Stimulated activated CD4-positive, alpha-beta T cell treated with anti-CD3 and anti-CD28 coated beads, Interleukin-2, amount 100 ng/mL, for 48 hours (primary cell): ENCODE results near the gene A2ML1.
"Not testable (repeated sequence)": the region's sequence is repeated elsewhere in the genome, so short reads cannot be mapped to it uniquely, and the experiment has no call there.

Experiments
- DNase-seq, 2 donors: peaks; one replicate each; pipeline ENCODE4 v3.0.0-alpha.2; 2020

Gene A2ML1

DNA sequence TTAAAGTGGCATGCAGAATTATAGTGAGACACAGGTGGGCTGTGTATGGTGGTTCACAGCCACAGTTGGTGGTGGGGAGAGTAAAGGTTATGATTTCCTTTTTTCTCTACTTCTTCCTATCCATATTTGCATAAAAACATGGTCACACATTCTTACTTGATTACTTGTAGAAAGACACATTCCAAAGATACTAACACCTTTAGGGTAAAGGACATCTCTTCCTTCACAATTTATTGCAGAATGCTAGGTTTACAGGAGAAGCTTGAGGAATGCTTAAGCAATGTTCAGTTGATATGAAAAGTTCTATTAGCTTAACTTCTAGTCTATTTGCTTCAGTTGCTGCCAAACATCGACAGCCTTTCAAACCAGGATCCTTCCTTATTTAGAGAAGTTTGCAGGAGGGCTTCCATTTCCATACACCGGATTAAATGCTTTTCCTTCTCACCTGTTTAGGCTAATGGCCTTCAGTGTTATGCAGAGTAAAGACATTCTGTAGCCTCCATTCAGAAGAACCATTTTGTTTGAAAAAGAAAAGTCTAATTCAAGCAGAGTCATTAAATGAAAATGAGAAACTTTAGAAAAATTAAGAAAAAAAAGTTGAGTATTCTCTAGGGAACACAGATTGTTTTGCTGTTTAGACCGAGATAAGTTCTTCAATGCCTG is 89.3 kb downstream of the A2ML1 start:
- DNase-seq, result no peak

DNA sequence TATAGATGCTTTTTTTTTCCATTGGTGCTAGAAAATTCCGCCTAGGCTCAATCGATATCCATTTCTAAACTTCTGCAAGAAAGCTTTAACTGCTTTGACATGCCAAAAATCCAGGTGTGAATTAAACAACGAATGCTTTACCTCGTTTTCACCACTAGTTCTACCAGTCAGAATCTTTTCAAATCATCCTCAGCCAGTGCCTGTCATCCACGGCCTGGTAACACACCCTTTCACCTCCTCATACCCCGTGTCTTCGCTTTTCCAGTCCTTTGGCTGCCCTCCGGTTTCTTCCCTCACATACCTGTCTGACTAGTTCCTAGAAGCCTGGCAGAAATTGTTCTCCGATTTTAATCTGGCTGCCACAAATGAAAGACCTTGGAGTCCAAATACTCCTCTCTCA is 90.5 kb downstream of the A2ML1 start:
- DNase-seq, result no peak

DNA sequence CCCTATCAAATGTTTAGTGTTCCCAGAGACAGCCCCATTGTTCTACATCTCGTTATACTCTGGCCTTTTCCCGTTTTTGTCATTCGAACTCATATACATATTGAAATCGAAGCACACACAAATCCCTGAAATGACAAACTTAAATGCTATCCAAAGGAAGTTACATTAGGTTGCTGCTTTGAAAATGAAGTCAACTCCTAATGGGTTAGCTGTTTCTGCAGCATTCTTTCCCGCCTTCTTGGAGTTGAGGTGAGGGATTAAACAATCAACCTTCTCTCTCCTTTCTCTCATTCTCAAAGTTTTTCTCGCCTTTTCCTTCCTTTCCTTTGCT is 91.2 kb downstream of the A2ML1 start:
- DNase-seq, result no peak

DNA sequence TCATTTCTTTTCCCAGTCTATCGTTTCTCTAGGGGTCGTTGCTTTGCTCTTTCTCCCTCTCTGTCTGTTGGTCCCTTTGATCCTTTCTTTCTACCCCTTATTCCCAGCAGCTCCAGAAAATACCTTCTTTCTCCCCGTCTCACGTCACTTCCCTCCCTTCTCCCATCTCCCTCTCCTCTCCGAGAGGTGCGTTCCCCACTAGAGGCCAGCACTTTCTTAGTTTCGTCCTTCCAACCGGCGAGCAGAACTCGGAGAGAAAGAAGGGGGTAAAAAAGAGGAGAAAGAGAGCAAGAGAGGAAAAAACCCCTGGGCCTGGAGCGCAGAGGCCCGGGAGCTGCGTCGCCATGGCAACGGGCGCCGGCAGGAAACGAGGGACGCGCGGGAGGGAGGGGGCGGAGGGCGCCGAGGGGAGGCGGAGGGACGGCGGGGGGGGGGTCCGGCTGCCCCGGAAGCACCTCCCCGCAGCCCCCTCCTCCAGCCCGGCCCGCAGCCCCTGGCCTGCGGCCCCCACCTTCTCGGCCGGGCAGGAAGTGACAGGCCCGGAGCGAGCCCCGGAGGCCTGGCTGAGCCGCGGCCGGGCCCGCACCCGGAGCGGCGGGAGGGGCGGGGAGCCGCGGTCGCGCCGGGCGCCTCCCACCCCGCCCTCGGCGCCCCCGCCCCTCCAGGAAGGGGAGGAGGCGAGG is 91.8 kb downstream of the A2ML1 start, which contains the start of gene PHC1:
Gene PHC1 (plus strand): TSS at position 477 of the 683 bp plus-strand sequence. CDS start 3,169 bp downstream, outside the sequence.
- DNase-seq, result peak; percentile 57 to 63

DNA sequence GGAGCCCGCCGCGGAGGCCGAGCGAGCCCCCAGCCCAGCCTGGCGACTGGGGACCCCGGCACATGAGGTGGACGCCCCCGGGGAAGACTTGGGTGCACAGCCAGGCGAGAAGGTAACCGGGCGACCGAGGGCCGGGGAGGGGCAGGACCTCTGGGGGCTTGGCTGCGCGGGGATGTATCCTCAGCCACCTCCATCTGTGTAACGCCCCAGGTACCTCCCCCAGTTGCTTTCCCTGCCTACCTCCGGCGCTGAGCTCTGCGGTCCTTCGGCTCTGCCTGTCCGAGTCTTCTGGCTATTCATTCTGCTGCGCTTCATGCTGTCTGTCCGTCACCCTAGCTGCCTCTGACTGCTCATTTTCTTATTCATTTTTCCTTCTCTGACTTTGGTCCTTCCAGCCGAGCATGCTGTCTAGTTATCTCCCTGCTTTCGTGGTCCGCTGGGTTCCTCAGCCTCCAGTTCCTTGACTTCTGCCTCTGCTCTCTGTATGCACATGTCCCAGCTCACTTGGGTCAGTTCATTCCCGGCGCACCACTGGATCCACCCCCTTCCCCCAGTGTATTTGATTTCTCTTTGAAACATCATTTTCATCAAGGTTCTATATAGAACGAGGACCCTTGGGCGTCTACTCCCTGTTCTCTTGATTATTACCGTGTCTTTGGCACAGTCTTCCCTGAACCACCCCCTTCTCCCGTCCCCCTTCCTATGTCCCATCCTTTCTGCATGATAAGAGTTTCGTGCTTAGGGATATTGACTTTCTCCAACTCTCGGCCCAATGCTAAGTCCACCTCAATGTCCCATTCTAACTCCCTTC is 92.5 kb downstream of the A2ML1 start:
- DNase-seq, result peak; percentile 39 to 42

DNA sequence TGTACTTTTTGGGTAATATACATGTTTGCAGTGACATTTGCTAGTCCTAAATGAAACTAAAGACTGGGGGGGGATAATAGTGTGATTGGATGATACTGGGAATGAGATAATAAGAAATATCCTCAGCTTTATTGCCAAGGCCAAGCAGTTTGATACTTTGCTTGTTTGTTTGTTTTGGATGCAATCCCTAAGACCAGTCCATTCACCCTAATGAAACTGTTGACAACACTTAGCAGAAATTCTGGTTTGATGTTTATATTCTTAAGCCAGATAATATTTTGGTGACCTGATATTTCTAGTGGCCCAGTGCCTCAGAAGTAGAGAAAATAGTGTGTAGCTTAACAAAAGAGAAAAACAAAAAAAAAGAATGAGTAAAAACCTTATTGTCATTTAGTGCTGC is 93.7 kb downstream of the A2ML1 start:
- DNase-seq, result no peak

DNA sequence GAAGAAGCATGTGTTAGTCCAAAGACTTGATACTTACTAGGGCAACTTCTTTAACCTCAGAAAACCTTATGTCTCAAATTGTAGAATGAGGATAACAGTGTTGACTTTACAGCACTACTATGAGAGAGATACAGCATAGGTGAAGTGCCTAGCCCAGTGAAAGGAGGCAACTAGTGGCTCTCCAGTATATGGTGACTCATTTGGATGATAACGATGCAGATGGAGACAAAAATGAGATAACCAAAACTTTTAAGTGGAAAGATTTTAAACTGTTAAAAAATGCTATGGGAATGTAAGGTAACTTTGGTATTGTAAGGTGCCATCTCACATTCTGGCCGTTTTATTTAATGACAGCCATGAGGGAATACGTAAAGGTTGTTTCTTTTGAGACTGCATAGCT is 94.6 kb downstream of the A2ML1 start:
- DNase-seq, result no peak

DNA sequence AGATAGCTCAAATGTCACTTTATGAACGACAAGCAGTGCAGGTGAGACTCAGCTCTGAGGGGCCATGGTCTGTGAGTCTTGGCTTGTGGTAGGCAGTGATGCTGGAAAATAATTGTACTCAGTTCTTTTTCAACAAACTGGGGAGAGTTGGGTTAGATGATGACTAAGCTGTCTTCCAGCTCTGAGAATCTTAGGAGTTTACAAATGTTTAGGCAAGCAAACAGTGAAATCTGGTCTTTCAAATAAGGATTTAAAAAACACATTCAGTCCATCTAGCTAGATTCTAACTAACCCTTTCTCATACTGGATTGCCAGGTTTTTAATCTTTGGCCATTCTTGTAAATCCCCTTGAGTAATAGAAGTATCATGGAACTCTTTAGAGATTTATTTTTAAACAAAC is 95.3 kb downstream of the A2ML1 start:
- DNase-seq, result no peak

DNA sequence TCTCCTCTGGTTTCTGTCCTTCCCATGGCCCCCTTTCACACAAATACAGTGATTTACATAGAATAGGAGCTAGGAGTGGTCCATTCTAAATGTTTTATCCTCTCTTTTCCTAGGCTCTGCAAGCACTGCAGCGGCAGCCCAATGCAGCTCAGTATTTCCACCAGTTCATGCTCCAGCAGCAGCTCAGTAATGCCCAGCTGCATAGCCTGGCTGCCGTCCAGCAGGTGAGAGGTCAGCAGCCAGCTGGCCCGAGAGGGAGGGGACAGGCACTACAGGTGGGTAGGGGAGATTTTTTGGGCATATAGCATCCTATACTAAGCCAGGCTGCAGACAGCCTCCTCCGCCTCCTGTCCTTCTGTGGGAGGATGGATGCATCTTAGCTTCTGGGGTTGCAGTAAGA is 97.2 kb downstream of the A2ML1 start:
- not testable (repeated sequence) for DNase-seq

DNA sequence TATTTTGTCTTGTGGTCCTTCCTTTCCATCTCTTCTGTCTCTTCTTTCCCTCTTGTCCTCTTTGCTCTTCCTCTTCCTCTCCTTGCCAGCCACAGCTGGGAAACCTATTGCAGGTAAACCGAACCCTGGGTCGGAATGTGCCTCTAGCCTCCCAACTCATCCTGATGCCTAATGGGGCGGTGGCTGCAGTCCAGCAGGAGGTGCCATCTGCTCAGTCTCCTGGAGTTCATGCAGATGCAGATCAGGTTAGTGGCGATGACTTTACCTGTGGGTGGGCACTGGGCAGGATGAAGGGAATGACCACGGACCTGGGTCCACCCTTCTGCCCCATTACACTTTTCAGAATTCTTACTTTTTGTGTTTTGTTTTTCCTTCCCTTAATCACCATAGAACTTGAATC is 100.1 kb downstream of the A2ML1 start:
- DNase-seq, result no peak
